MM.1S (cell line): ENCODE measurements around the gene POLR2M.

ENCODE experiments used
- CTCF ChIP-seq: fragments of 300-600 bp; sonication (generic); IDR thresholded peaks from 2 replicates; pipeline ENCODE4 v1.5.1; 2016; ENCODE audit warnings: antibody characterized with exemption, low read length, mixed read lengths
- EZH2 ChIP-seq: fragments of 300-600 bp; sonication (generic); optimal IDR thresholded peaks from 2 replicates; pipeline ENCODE3; 2017; ENCODE audit warnings: low read depth, mild to moderate bottlenecking, antibody characterized with exemption, low read length, mixed read lengths
- EZH2phosphoT487 ChIP-seq: fragments of 300-600 bp; sonication (generic); IDR thresholded peaks from 2 replicates; pipeline ENCODE4 v1.6.1; 2018; ENCODE audit warnings: antibody characterized with exemption, low read length

- TF ChIP-seq CTCF (no peak), EZH2phosphoT487 (no peak), EZH2 (no peak)
These were observed 15.4 kb upstream of the POLR2M start for GRCh38 chr15:57691082-57691481.
